DOHH2 (cell line): ENCODE data around the gene THG1L.

Experiments
- H3F3A ChIP-seq: fragments of 200-600 bp; sonication (generic), shearing (Covaris generic); 2 replicates; pipeline ENCODE4 v1.6.0; 2016; ENCODE audit warnings: antibody characterized with exemption, mild to moderate bottlenecking; ENCODE audit not compliant: control insufficient read depth, insufficient read depth
- H3K27ac ChIP-seq: fragments of 200-600 bp; sonication (generic); 2 replicates; pipeline ENCODE4 v1.5.1; 2014; ENCODE audit warnings: low read depth, mild to moderate bottlenecking, low read length, moderate library complexity
- H3K27me3 ChIP-seq: fragments of 200-600 bp; sonication (generic); 2 replicates; pipeline ENCODE4 v1.6.1; 2014; ENCODE audit warnings: mild to moderate bottlenecking, low read length, mixed read lengths; ENCODE audit not compliant: control insufficient read depth
- H3K36me3 ChIP-seq: fragments of 200-600 bp; sonication (generic); 2 replicates; pipeline ENCODE4 v1.6.1; 2014; ENCODE audit warnings: mild to moderate bottlenecking, low read length, moderate library complexity, mixed read lengths; ENCODE audit not compliant: control insufficient read depth
- H3K4me1 ChIP-seq: fragments of 200-600 bp; sonication (generic); 2 replicates; pipeline ENCODE4 v1.6.1; 2014; ENCODE audit warnings: mild to moderate bottlenecking, low read length, mixed read lengths; ENCODE audit not compliant: control insufficient read depth
- H3K4me2 ChIP-seq: fragments of 200-600 bp; sonication (generic); 2 replicates; pipeline ENCODE4 v1.6.0; 2014; ENCODE audit warnings: mild to moderate bottlenecking, low read length, moderate library complexity
- H3K4me3 ChIP-seq: fragments of 200-600 bp; sonication (generic); 2 replicates; pipeline ENCODE4 v1.5.1; 2014; ENCODE audit warnings: mild to moderate bottlenecking, low read length, mixed read lengths
- H3K79me2 ChIP-seq: fragments of 200-600 bp; sonication (generic); 2 replicates; pipeline ENCODE4 v1.6.1; 2014; ENCODE audit warnings: mild to moderate bottlenecking, low read length, mixed read lengths; ENCODE audit not compliant: control insufficient read depth
- H3K9me2 ChIP-seq: fragments of 200-600 bp; sonication (generic); replicated peaks from 2 replicates; pipeline ENCODE4 v1.6.1; 2014; ENCODE audit warnings: mild to moderate bottlenecking, low read length, mixed read lengths; ENCODE audit not compliant: control insufficient read depth
- H3K9me3 ChIP-seq: fragments of 200-600 bp; sonication (generic); 2 replicates; pipeline ENCODE4 v1.6.1; 2014; ENCODE audit warnings: antibody characterized with exemption, low read length, mixed read lengths; ENCODE audit not compliant: control insufficient read depth, insufficient read depth
- H4K20me1 ChIP-seq: fragments of 200-600 bp; sonication (generic); 2 replicates; pipeline ENCODE4 v1.6.0; 2014; ENCODE audit warnings: low read depth, mild to moderate bottlenecking, antibody characterized with exemption, low read length, moderate library complexity; ENCODE audit not compliant: control insufficient read depth, insufficient read depth
- CTCF ChIP-seq: fragments of 200-600 bp; sonication (generic); IDR thresholded peaks from one replicate; pipeline ENCODE4 v1.5.1; 2014; ENCODE audit warnings: antibody characterized with exemption, mild to moderate bottlenecking, low read depth, low read length; ENCODE audit not compliant: poor library complexity, severe bottlenecking
- EZH2phosphoT487 ChIP-seq: fragments of 200-600 bp; sonication (generic); IDR thresholded peaks from 2 replicates; pipeline ENCODE4 v1.6.1; 2017; ENCODE audit warnings: borderline replicate concordance, mild to moderate bottlenecking, antibody characterized with exemption, low read length, moderate library complexity, mixed read lengths

Gene THG1L

GRCh38 chr5:157703736-157704135, 27.5 kb upstream of the THG1L start:
- Histone ChIP-seq H3K36me3 (no peaks in the 10 kb centered on the region), H3K9me3 (peaks cover 11% of the 10 kb centered on the region; the same call in 1 of the 2 replicates), H3K79me2 (no peaks in the 10 kb centered on the region), H3K4me1 (no peaks in the 10 kb centered on the region), H3K4me2 (no peak overlapping the region), H4K20me1 (no peaks in the 10 kb centered on the region), H3K27me3 (no peaks in the 10 kb centered on the region), H3K4me3 (no peak overlapping the region), H3K27ac (no peak overlapping the region), H3K9me2 (no peaks in the 10 kb centered on the region), H3F3A (no peaks in the 10 kb centered on the region)
- TF ChIP-seq CTCF: no peak
- TF ChIP-seq EZH2phosphoT487: no peak

GRCh38 chr5:157708866-157709265, 22.4 kb upstream of the THG1L start:
- Histone ChIP-seq H3K4me2 (no peak overlapping the region), H3K4me3 (no peak overlapping the region), H3K9me2 (no peaks in the 10 kb centered on the region), H3F3A (no peaks in the 10 kb centered on the region), H3K79me2 (no peaks in the 10 kb centered on the region), H3K4me1 (peaks cover 5% of the 10 kb centered on the region; the same call in 1 of the 2 replicates), H3K9me3 (no peaks in the 10 kb centered on the region), H4K20me1 (no peaks in the 10 kb centered on the region), H3K27ac (no peak overlapping the region), H3K36me3 (no peaks in the 10 kb centered on the region), H3K27me3 (no peaks in the 10 kb centered on the region)
- no peak for TF ChIP-seq CTCF
- no peak for TF ChIP-seq EZH2phosphoT487

- Histone ChIP-seq H3F3A (no peaks in the 10 kb centered on the region), H3K4me3 (no peak overlapping the region), H3K79me2 (no peaks in the 10 kb centered on the region), H4K20me1 (no peaks in the 10 kb centered on the region), H3K9me3 (no peaks in the 10 kb centered on the region), H3K27ac (no peak overlapping the region), H3K4me2 (no peak overlapping the region), H3K36me3 (no peaks in the 10 kb centered on the region), H3K27me3 (no peaks in the 10 kb centered on the region), H3K4me1 (peaks cover 5% of the 10 kb centered on the region; the same call in 1 of the 2 replicates), H3K9me2 (no peaks in the 10 kb centered on the region)
- TF ChIP-seq CTCF (no peak), EZH2phosphoT487 (no peak)
Measured at GRCh38 chr5:157709346-157709745, 21.9 kb upstream of the THG1L start.

GRCh38 chr5:157710431-157710830, 20.8 kb upstream of the THG1L start:
- Histone ChIP-seq H3F3A (no peaks in the 10 kb centered on the region), H3K4me2 (no peak overlapping the region), H3K27ac (no peak overlapping the region), H4K20me1 (no peaks in the 10 kb centered on the region), H3K9me2 (no peaks in the 10 kb centered on the region), H3K36me3 (no peaks in the 10 kb centered on the region), H3K4me1 (peaks cover 5% of the 10 kb centered on the region; the same call in 1 of the 2 replicates), H3K4me3 (no peak overlapping the region), H3K9me3 (no peaks in the 10 kb centered on the region), H3K79me2 (no peaks in the 10 kb centered on the region), H3K27me3 (no peaks in the 10 kb centered on the region)
- TF ChIP-seq CTCF (no peak), EZH2phosphoT487 (no peak)
